ENCODE results near the gene SWI5.

GRCh38 chr9:128337936-128338335 lies 61.9 kb downstream of the SWI5 start:
- TF ChIP-seq CTCF (IDR thresholded peaks at IDR 0.05; ENCODE audit: insufficient read depth, low read depth, low read length) (no peak), EZH2 (IDR thresholded peaks at IDR 0.05; ENCODE audit: insufficient read depth, low read length) (no peak)

Measured in astrocyte (in vitro differentiated cells and primary cell).